ENCODE measurements around the gene GPR15LG. TPM values are rescaled to one million over a fixed set of nuclear protein-coding genes. Genes with fewer than 3 reads are reported as not detected.
A peak's percentile ranks its signal among the peaks of the same experiment; 100 is the strongest.

Gene GPR15LG
- total RNA-seq, 4 donors from 2014 or later = 197 to 480 (median 266) TPM

DNA sequence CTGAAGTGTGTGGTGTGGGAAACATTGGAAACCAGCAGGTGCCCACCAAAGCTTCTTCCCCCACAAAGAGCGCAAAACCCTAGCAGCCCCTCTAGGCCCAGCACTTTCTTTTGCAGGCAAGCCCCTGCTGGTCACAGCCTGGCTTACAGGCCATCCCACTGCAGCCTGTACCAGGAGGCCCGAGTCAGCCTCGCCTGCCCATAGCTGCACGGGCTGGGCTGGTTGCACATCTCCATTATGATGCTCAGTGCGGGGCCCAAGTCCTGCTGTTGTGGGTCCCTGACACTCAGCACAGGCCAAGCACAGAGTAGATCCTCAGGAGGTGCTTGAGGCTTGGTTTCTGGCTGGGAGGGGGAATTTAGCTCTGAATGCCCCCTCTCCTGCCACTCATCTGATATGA lies 28.7 kb downstream of the GPR15LG start:
- 67 to 100% methylated on average over 1 to 5 of the region's 5 CpGs for WGBS, 2 donors (ENCODE audit: low coverage in 1 of 2)
- H3K27ac ChIP-seq = peak overlapping the region in 3 of 4 donors; percentile 85 to 88 (median 87)
- in situ Hi-C loops (cut with MboI; ENCODE audit: low pct_ligation_motif_present in 1 of 4, low pct_unique_long_range_greater_than_20kb in 1 of 4, low sequenced_read_pairs in 3 of 4) = loop anchor here in 2 of 4 donors (10.0 kb wide), 1 partner anchor 58 kb away; no protein-coding TSS in a partner anchor
- H3K4me1 ChIP-seq = peaks cover 3 to 42% (median 26%) of the 10 kb centered on the region in 4 donors
- no peaks in the 10 kb centered on the region for H3K9me3 ChIP-seq
- H3K27me3 ChIP-seq = no peaks in the 10 kb centered on the region
- DNase-seq = peak; percentile 5
- TF ChIP-seq EP300 (IDR thresholded peaks at IDR 0.05; ENCODE audit: low read depth) (no peak), POLR2A (IDR thresholded peaks at IDR 0.05) (no peak), POLR2AphosphoS5 (IDR thresholded peaks at IDR 0.05) (no peak)
- TF ChIP-seq, protein P1, sequence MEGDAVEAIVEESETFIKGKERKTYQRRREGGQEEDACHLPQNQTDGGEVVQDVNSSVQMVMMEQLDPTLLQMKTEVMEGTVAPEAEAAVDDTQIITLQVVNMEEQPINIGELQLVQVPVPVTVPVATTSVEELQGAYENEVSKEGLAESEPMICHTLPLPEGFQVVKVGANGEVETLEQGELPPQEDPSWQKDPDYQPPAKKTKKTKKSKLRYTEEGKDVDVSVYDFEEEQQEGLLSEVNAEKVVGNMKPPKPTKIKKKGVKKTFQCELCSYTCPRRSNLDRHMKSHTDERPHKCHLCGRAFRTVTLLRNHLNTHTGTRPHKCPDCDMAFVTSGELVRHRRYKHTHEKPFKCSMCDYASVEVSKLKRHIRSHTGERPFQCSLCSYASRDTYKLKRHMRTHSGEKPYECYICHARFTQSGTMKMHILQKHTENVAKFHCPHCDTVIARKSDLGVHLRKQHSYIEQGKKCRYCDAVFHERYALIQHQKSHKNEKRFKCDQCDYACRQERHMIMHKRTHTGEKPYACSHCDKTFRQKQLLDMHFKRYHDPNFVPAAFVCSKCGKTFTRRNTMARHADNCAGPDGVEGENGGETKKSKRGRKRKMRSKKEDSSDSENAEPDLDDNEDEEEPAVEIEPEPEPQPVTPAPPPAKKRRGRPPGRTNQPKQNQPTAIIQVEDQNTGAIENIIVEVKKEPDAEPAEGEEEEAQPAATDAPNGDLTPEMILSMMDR (IDR thresholded peaks at IDR 0.05) = peak in 1 of 5 experiments; percentile 12
- no peak overlapping the region for H3K4me3 ChIP-seq
- H3K36me3 ChIP-seq = no peaks in the 10 kb centered on the region
- intact Hi-C loops (cut with DNase I; ENCODE audit: low total_unique reads) = no loop called here

GRCh38 chr10:84204122-84204521 lies 30.5 kb downstream of the GPR15LG start:
- 82 to 87% methylated on average over 3 to 4 of the region's 4 CpGs for WGBS, 2 donors (ENCODE audit: low coverage in 1 of 2)
- in situ Hi-C loops (cut with MboI; ENCODE audit: low pct_ligation_motif_present in 1 of 4, low pct_unique_long_range_greater_than_20kb in 1 of 4, low sequenced_read_pairs in 3 of 4) = loop anchor here in 2 of 4 donors (10.0 kb wide), 1 partner anchor 59 kb away; no protein-coding TSS in a partner anchor
- Histone ChIP-seq H3K9me3 (no peaks in the 10 kb centered on the region), H3K36me3 (no peaks in the 10 kb centered on the region), H3K4me1 (peaks cover 3 to 30% (median 15%) of the 10 kb centered on the region in 4 donors), H3K4me3 (no peak overlapping the region), H3K27me3 (no peaks in the 10 kb centered on the region), H3K27ac (no peak overlapping the region)
- intact Hi-C loops (cut with DNase I; ENCODE audit: low total_unique reads) = no loop called here
- TF ChIP-seq, protein P1 (IDR thresholded peaks at IDR 0.05) = peak; percentile 27 to 57 (median 40)
- TF ChIP-seq POLR2A (IDR thresholded peaks at IDR 0.05) = no peak
- no peak for DNase-seq

- no peak for DNase-seq
- intact Hi-C loops (cut with DNase I; ENCODE audit: low total_unique reads) (no loop called here), in situ Hi-C loops (cut with MboI; ENCODE audit: low pct_ligation_motif_present in 1 of 4, low pct_unique_long_range_greater_than_20kb in 1 of 4, low sequenced_read_pairs in 3 of 4) (loop anchor here in 3 of 4 donors (5.0 to 10.0 kb wide), 2 partner anchors 57 to 60 kb away; no protein-coding TSS in a partner anchor)
- Histone ChIP-seq H3K36me3 (no peaks in the 10 kb centered on the region), H3K4me1 (peaks cover 3 to 25% (median 11%) of the 10 kb centered on the region in 4 donors), H3K4me3 (no peak overlapping the region), H3K27me3 (no peaks in the 10 kb centered on the region), H3K9me3 (no peaks in the 10 kb centered on the region), H3K27ac (no peak overlapping the region)
- no peak for TF ChIP-seq EP300 (IDR thresholded peaks at IDR 0.05; ENCODE audit: low read depth)
- no peak for TF ChIP-seq POLR2AphosphoS5 (IDR thresholded peaks at IDR 0.05)
- TF ChIP-seq, protein P1 (IDR thresholded peaks at IDR 0.05) = no peak
- TF ChIP-seq POLR2A (IDR thresholded peaks at IDR 0.05) = no peak
- 40 to 89% methylated on average over 1 to 4 of the region's 4 CpGs for WGBS, 2 donors (ENCODE audit: low coverage in 1 of 2)
Measured at GRCh38 chr10:84204610-84205009, 31.0 kb downstream of the GPR15LG start.

GRCh38 chr10:84205049-84205852 lies 31.6 kb downstream of the GPR15LG start:
- Histone ChIP-seq H3K27ac (no peak overlapping the region), H3K9me3 (no peaks in the 10 kb centered on the region), H3K4me1 (peaks cover 3 to 18% (median 11%) of the 10 kb centered on the region in 4 donors), H3K36me3 (no peaks in the 10 kb centered on the region), H3K4me3 (no peak overlapping the region), H3K27me3 (no peaks in the 10 kb centered on the region)
- intact Hi-C loops (cut with DNase I; ENCODE audit: low total_unique reads) = no loop called here
- WGBS, 2 donors (ENCODE audit: low coverage in 1 of 2) = 15 to 28% methylated on average over 3 to 8 of the region's 8 CpGs
- TF ChIP-seq POLR2AphosphoS5 (IDR thresholded peaks at IDR 0.05) (no peak), EP300 (IDR thresholded peaks at IDR 0.05; ENCODE audit: low read depth) (no peak)
- TF ChIP-seq, protein P1 (IDR thresholded peaks at IDR 0.05) = peak; percentile 71 to 87 (median 85)
- peak; percentile 81 for DNase-seq
- in situ Hi-C loops (cut with MboI; ENCODE audit: low pct_ligation_motif_present in 1 of 4, low pct_unique_long_range_greater_than_20kb in 1 of 4, low sequenced_read_pairs in 3 of 4) = loop anchor here in 3 of 4 donors (5.0 to 10.0 kb wide), 2 partner anchors 58 to 60 kb away; no protein-coding TSS in a partner anchor
